DOHH2 (cell line): Measurements from ENCODE around the gene KAT7.
"Not testable (repeated sequence)": the region's sequence is repeated elsewhere in the genome, so short reads cannot be mapped to it uniquely, and the experiment has no call there.

ENCODE experiments used
- H3F3A ChIP-seq: fragments of 200-600 bp; sonication (generic), shearing (Covaris generic); 2 replicates; pipeline ENCODE4 v1.6.0; 2016; ENCODE audit warnings: antibody characterized with exemption, mild to moderate bottlenecking; ENCODE audit not compliant: control insufficient read depth, insufficient read depth
- H3K27ac ChIP-seq: fragments of 200-600 bp; sonication (generic); 2 replicates; pipeline ENCODE4 v1.5.1; 2014; ENCODE audit warnings: low read depth, mild to moderate bottlenecking, low read length, moderate library complexity
- H3K27me3 ChIP-seq: fragments of 200-600 bp; sonication (generic); 2 replicates; pipeline ENCODE4 v1.6.1; 2014; ENCODE audit warnings: mild to moderate bottlenecking, low read length, mixed read lengths; ENCODE audit not compliant: control insufficient read depth
- H3K36me3 ChIP-seq: fragments of 200-600 bp; sonication (generic); 2 replicates; pipeline ENCODE4 v1.6.1; 2014; ENCODE audit warnings: mild to moderate bottlenecking, low read length, moderate library complexity, mixed read lengths; ENCODE audit not compliant: control insufficient read depth
- H3K4me1 ChIP-seq: fragments of 200-600 bp; sonication (generic); 2 replicates; pipeline ENCODE4 v1.6.1; 2014; ENCODE audit warnings: mild to moderate bottlenecking, low read length, mixed read lengths; ENCODE audit not compliant: control insufficient read depth
- H3K4me2 ChIP-seq: fragments of 200-600 bp; sonication (generic); 2 replicates; pipeline ENCODE4 v1.6.0; 2014; ENCODE audit warnings: mild to moderate bottlenecking, low read length, moderate library complexity
- H3K4me3 ChIP-seq: fragments of 200-600 bp; sonication (generic); 2 replicates; pipeline ENCODE4 v1.5.1; 2014; ENCODE audit warnings: mild to moderate bottlenecking, low read length, mixed read lengths
- H3K79me2 ChIP-seq: fragments of 200-600 bp; sonication (generic); 2 replicates; pipeline ENCODE4 v1.6.1; 2014; ENCODE audit warnings: mild to moderate bottlenecking, low read length, mixed read lengths; ENCODE audit not compliant: control insufficient read depth
- H3K9me2 ChIP-seq: fragments of 200-600 bp; sonication (generic); replicated peaks from 2 replicates; pipeline ENCODE4 v1.6.1; 2014; ENCODE audit warnings: mild to moderate bottlenecking, low read length, mixed read lengths; ENCODE audit not compliant: control insufficient read depth
- H3K9me3 ChIP-seq: fragments of 200-600 bp; sonication (generic); 2 replicates; pipeline ENCODE4 v1.6.1; 2014; ENCODE audit warnings: antibody characterized with exemption, low read length, mixed read lengths; ENCODE audit not compliant: control insufficient read depth, insufficient read depth
- H4K20me1 ChIP-seq: fragments of 200-600 bp; sonication (generic); 2 replicates; pipeline ENCODE4 v1.6.0; 2014; ENCODE audit warnings: low read depth, mild to moderate bottlenecking, antibody characterized with exemption, low read length, moderate library complexity; ENCODE audit not compliant: control insufficient read depth, insufficient read depth
- EZH2phosphoT487 ChIP-seq: fragments of 200-600 bp; sonication (generic); IDR thresholded peaks from 2 replicates; pipeline ENCODE4 v1.6.1; 2017; ENCODE audit warnings: borderline replicate concordance, mild to moderate bottlenecking, antibody characterized with exemption, low read length, moderate library complexity, mixed read lengths
- TF ChIP-seq, protein P1 (sequence below): fragments of 200-600 bp; sonication (generic); IDR thresholded peaks from one replicate; pipeline ENCODE4 v1.5.1; 2014; ENCODE audit warnings: antibody characterized with exemption, mild to moderate bottlenecking, low read depth, low read length; ENCODE audit not compliant: poor library complexity, severe bottlenecking

Gene KAT7

DNA sequence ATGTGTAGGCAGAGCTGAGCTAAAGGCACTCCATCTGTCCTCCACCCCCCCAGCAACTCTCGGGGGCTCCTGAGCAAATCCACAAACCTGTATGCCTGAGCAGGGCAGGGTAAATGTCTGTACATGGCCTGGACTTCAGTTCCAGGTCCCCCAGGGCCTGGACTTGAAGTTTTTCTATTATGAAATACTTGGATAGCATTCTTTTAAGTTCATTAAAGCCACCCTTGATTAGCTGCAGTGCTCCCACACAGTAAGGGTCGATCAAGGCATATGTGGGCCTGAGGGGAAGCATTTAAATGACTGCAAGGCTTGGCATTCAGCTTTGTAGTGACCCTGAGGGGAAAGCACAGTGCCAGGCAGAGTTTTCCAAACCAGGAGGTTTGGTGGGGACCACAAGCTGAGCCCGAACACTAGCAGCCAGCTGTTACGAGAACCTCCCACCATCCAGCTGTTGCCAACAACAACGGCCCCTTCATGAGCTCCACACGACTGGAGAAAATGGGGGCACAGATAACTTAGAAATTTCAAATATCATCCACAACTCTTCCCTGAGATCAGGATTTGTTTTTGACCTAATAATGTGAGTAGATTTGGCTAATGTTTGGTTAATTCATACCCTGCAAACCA, 31.2 kb upstream of the KAT7 start:
- Histone ChIP-seq H3K4me1 (peaks cover 13% of the 10 kb centered on the region), H3K9me2 (no peaks in the 10 kb centered on the region), H3K27me3 (no peaks in the 10 kb centered on the region), H3K36me3 (no peaks in the 10 kb centered on the region), H3K4me2 (no peak overlapping the region), H3K4me3 (no peak overlapping the region), H4K20me1 (no peaks in the 10 kb centered on the region), H3K79me2 (no peaks in the 10 kb centered on the region), H3K27ac (no peak overlapping the region), H3K9me3 (no peaks in the 10 kb centered on the region), H3F3A (no peaks in the 10 kb centered on the region)
- TF ChIP-seq, protein P1, sequence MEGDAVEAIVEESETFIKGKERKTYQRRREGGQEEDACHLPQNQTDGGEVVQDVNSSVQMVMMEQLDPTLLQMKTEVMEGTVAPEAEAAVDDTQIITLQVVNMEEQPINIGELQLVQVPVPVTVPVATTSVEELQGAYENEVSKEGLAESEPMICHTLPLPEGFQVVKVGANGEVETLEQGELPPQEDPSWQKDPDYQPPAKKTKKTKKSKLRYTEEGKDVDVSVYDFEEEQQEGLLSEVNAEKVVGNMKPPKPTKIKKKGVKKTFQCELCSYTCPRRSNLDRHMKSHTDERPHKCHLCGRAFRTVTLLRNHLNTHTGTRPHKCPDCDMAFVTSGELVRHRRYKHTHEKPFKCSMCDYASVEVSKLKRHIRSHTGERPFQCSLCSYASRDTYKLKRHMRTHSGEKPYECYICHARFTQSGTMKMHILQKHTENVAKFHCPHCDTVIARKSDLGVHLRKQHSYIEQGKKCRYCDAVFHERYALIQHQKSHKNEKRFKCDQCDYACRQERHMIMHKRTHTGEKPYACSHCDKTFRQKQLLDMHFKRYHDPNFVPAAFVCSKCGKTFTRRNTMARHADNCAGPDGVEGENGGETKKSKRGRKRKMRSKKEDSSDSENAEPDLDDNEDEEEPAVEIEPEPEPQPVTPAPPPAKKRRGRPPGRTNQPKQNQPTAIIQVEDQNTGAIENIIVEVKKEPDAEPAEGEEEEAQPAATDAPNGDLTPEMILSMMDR, result no peak
- TF ChIP-seq EZH2phosphoT487, result no peak

DNA sequence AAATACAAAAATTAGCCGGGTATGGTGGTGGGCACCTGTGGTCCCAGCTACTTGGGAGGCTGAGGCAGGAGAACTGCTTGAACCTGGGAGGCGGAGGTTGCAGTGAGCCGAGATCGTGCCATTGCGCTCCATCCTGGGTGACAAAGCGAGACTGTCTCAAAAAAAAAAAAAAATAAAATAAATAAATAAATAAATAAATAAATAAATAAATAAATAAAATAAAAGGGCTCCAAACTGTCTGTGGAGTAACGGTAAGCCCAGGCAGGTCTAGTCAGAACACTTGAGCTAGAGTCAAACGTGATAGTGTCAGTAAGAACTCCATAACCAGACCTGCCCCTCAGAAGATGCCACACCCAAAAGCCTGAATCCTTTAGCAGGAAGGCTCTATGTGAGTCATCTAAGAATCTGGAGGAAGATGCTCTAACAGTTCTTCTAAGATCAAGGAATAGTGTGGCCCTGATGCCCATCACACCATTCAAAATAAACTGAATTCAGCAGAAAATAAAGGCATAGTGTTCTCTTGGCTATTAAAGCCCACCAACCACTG, 29.9 kb upstream of the KAT7 start:
- peaks cover 24% of the 10 kb centered on the region for H3K4me1 ChIP-seq
- not testable (repeated sequence) for H4K20me1 ChIP-seq, H3K27me3 ChIP-seq, H3K36me3 ChIP-seq, H3K9me2 ChIP-seq, H3K27ac ChIP-seq, H3K9me3 ChIP-seq, H3K4me2 ChIP-seq, H3F3A ChIP-seq, H3K79me2 ChIP-seq, H3K4me3 ChIP-seq

DNA sequence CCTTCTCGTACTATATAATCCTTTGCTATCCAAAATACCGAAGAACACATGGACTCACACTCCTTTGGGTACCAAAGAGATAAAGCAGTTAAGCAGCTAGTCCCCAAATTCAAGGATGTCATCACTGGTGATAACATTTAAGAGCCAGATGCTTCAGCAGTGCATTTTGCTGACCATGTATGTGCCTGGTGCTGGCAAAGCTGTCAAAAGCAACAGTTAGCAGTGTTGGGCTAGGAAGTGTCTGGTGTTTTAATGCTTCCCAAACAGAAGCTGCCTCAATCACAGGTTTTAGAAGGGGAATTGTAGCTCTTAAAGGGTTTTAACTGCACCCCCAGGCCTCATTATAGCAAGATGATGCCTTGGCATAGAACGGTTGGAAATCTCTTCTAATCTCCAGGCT, 29.3 kb upstream of the KAT7 start:
- Histone ChIP-seq H3K4me3 (no peak overlapping the region), H3K9me3 (no peaks in the 10 kb centered on the region), H3K36me3 (no peaks in the 10 kb centered on the region), H3K27ac (no peak overlapping the region), H3K9me2 (no peaks in the 10 kb centered on the region), H3K4me1 (peaks cover 25% of the 10 kb centered on the region), H3K27me3 (0 out of 2 replicates have a peak, but pooled peaks cover 5% of the 10 kb centered on the region), H4K20me1 (no peaks in the 10 kb centered on the region), H3F3A (no peaks in the 10 kb centered on the region), H3K4me2 (no peak overlapping the region), H3K79me2 (no peaks in the 10 kb centered on the region)
- TF ChIP-seq EZH2phosphoT487, result no peak
- TF ChIP-seq, protein P1, result no peak

DNA sequence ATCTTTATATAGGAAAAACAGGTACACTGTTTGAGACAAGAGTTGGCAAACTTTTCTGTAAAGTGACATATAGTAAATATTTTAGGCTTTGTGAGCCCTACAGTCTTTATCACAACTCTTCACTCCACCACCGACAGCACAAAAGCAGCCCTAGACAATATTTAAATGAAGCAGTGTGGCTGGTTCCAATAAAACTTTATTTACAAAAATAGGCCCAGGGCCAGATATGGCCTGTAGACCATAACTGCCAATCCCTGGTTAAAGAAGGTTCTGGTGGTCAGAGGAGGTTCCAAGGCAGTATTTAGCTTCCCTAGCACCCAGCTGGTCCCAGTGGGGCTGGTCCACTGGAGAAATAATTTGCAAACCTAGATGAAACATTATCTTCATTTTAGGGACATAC, 28.2 kb upstream of the KAT7 start:
- Histone ChIP-seq H3K79me2 (no peaks in the 10 kb centered on the region), H3K36me3 (no peaks in the 10 kb centered on the region), H3K4me3 (no peak overlapping the region), H3F3A (no peaks in the 10 kb centered on the region; the same call in 1 of the 2 replicates), H3K4me1 (peaks cover 32% of the 10 kb centered on the region), H3K9me3 (no peaks in the 10 kb centered on the region), H4K20me1 (no peaks in the 10 kb centered on the region), H3K27me3 (peaks cover 8% of the 10 kb centered on the region), H3K27ac (no peak overlapping the region), H3K4me2 (0 out of 2 replicates have a peak overlapping the region, but pooled peaks have one; percentile 9), H3K9me2 (no peaks in the 10 kb centered on the region)
- no peak for TF ChIP-seq EZH2phosphoT487
- TF ChIP-seq, protein P1, result no peak
